GM12865 (cell line): ENCODE measurements around the gene MEG3.

Source experiments
- DNase-seq: peaks from one replicate; pipeline ENCODE4 v3.0.0; 2010; ENCODE audit warnings: low read depth
- H3K4me3 ChIP-seq: 2 replicates; pipeline ENCODE4 v1.5.1; 2011; ENCODE audit warnings: mild to moderate bottlenecking, low read depth, low read length, control low read depth
- TF ChIP-seq, protein P1 (sequence below): IDR thresholded peaks from 2 replicates; pipeline ENCODE4 v1.5.1; 2011; ENCODE audit warnings: low read length, control low read depth, low read depth, inconsistent platforms; ENCODE audit not compliant: insufficient read depth; ENCODE audit errors: missing control alignments

MEG3 gene

DNA sequence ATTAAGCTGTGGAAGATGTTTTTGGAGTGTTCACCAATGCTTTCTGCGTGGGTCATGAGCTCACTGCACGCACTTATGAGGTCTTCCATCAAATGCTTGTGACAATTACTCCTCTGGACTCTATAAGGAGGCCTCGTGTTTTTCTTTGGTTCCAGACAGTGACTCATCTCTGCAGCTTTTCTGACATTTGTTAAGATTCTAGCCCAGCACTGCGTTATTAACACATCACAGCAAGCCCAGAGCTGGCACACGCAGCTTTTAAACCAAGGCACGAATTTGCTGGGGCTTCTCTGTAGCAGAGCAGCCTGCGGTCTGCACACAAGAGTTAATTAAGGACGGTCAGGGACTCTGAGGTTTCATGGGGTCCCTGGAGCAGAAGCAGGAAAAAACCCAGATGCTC, 16.9 kb downstream of the MEG3 start:
- TF ChIP-seq, protein P1, sequence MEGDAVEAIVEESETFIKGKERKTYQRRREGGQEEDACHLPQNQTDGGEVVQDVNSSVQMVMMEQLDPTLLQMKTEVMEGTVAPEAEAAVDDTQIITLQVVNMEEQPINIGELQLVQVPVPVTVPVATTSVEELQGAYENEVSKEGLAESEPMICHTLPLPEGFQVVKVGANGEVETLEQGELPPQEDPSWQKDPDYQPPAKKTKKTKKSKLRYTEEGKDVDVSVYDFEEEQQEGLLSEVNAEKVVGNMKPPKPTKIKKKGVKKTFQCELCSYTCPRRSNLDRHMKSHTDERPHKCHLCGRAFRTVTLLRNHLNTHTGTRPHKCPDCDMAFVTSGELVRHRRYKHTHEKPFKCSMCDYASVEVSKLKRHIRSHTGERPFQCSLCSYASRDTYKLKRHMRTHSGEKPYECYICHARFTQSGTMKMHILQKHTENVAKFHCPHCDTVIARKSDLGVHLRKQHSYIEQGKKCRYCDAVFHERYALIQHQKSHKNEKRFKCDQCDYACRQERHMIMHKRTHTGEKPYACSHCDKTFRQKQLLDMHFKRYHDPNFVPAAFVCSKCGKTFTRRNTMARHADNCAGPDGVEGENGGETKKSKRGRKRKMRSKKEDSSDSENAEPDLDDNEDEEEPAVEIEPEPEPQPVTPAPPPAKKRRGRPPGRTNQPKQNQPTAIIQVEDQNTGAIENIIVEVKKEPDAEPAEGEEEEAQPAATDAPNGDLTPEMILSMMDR: no peak
- H3K4me3 ChIP-seq: no peak overlapping the region
- DNase-seq: no peak

DNA sequence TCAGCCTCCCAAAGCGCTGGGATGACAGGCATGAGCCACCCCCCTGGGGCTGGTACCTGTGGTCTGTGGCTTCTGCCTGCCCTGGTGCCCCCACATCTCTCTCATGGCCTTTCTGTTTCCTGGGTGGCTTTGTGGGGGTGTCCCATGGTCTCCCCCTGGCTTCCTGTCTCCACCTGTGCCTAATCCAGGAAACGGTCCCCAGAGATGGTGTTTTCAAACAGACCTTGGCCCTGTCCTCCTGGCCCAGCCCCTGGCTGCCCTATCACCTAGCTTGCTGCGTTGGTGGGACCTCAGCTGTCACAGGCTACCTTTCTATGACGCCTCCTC, 18.1 kb downstream of the MEG3 start:
- TF ChIP-seq, protein P1: no peak
- H3K4me3 ChIP-seq: no peak overlapping the region

DNA sequence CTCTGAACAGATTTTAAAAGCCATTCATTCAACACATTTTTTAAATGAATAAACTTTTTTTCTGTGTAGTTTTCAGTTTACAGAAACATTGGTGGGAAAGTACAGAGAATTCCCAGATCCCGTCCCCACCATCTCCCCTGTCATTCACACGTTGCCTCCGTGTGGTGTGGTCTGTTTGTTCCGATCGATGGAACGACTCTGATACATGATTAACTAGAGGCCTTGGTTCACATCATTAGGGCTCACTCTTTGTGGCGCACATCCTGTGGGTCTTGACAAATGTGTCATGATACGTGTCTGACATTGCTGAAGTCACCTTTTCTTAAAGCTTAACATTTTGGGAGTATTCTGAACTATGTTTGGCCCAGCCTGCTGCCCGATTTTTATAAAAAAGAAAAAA, 18.5 kb downstream of the MEG3 start:
- no peak overlapping the region for H3K4me3 ChIP-seq
- no peak for DNase-seq
- TF ChIP-seq, protein P1: no peak

More for the DNA sequence above, 18.1 kb downstream of the MEG3 start:
- DNase-seq: no peak

DNA sequence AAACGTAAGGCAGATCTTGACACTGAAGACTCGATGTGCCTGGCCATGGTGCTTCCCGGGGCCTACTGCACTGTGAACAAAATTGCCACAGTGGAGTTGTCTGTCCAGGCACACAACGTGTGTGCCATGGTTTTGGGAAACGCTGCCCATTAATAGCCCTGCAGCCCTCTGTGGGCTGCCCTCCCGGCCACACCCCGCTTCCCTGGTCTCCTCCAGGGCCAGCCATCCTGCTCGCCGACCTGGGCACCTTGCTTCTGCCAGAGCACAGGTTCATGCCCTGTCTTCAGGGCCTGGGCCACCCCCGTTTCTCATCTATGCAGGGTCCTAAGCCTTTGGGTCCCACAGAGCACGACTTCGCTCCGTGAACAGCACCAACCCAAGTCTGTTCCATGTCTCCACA, 18.9 kb downstream of the MEG3 start:
- no peak for DNase-seq
- TF ChIP-seq, protein P1: no peak

DNA sequence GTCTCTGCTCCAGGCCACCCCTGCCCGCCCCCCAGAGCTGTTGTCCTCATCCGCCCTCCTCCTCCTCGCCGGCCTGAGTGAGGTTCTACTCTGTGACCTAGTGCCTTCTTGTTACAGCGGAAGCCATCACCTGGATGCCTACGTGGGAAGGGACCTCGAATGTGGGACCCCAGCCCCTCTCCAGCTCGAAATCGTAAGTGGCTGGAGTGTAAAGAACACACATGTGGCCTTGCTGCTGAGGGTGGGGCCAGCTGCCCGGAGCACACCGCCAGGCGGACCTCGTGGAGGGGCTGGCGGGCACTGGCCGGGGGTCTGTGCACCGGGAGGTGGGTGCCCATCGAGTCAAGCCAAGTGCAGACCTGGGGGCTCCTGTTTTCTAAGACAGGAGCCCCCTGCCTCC, 19.4 kb downstream of the MEG3 start:
- no peak overlapping the region for H3K4me3 ChIP-seq
- DNase-seq: no peak
- TF ChIP-seq, protein P1: no peak

More for the DNA sequence above, 18.9 kb downstream of the MEG3 start:
- H3K4me3 ChIP-seq: no peak overlapping the region

DNA sequence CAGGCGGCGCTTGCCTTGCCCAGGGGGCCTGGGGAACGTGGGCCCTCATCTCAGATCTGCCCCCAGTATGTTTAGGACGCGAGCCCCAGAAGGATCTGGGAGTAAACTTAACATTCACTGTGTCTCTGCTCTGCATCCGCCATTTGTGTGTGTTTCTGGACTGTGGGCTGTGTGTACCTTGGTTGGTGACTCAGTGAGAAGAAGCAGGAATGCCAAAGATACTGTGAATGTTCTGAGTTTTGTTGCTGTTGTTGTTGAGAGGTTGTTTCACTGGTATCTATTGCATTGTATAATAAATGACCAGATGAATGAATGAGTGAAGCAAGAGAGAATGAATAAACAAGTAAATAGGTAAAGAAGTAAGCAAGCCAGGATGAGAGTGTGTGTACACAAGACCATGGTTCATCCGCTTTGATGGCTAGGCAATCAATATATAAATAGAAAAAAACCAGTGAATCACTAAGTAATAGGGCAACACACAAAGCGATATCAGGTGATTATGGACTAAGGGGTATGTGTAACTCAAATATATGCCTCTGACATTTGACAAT, 20.5 kb downstream of the MEG3 start:
- DNase-seq: no peak
- TF ChIP-seq, protein P1: no peak
- no peak overlapping the region for H3K4me3 ChIP-seq

DNA sequence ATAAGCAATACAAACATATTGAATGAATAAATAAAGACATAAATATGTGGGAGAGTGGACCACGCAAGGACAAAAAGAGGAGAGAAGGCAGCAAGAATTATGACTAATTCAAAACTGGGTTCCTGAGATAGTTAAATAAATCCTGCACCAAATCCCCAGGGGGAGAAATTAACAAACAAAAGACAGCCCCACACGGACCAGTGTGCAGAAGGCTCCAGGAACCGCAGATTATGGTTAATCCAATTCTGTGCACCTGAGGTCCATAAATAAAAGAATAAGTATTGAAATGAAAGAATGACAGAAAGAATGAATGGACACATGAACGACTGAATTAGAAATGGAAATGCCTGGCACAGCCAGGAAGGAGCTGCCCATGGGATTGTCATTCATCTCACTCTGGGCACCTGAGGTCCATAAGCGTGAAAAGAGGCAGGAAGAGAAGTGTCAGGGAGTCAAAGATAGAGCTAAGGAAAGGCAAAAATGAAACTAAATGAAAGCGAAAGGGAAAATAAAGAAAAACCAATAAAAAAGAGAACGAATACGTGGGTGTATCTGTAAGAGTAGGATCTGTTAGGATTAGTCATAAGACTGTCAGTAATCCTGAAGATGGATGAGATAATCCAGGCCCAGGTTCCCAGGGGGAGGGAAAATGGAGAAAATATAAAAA, 23.3 kb downstream of the MEG3 start:
- DNase-seq: no peak
- TF ChIP-seq, protein P1: no peak

More for the DNA sequence above, 23.3 kb downstream of the MEG3 start:
- no peak overlapping the region for H3K4me3 ChIP-seq
